Endometrial microvascular endothelial cells (primary cell): Measurements from ENCODE around the gene JTB. TPM values are rescaled to one million over a fixed set of nuclear protein-coding genes. Genes with fewer than 3 reads are reported as not detected.
"Not testable (repeated sequence)": the region's sequence is repeated elsewhere in the genome, so short reads cannot be mapped to it uniquely, and the experiment has no call there.

Experiments used
- in situ Hi-C: cut with HindIII; loops from 2 replicates; pipeline ENCODE4 v1.10.0; 2017; ENCODE audit warnings: low sequenced_read_pairs, low pct_unique_long_range_greater_than_20kb; ENCODE audit errors: inconsistent ontology term
- total RNA-seq: library from RNA; depleted of rRNA; stranded (reverse); fragments of >200 nt; gene quantifications from one replicate; pipeline ENCODE4 v1.2.3, GENCODE V29; 2015; ENCODE audit errors: inconsistent ontology term

Gene JTB
- 221 TPM for total RNA-seq

DNA sequence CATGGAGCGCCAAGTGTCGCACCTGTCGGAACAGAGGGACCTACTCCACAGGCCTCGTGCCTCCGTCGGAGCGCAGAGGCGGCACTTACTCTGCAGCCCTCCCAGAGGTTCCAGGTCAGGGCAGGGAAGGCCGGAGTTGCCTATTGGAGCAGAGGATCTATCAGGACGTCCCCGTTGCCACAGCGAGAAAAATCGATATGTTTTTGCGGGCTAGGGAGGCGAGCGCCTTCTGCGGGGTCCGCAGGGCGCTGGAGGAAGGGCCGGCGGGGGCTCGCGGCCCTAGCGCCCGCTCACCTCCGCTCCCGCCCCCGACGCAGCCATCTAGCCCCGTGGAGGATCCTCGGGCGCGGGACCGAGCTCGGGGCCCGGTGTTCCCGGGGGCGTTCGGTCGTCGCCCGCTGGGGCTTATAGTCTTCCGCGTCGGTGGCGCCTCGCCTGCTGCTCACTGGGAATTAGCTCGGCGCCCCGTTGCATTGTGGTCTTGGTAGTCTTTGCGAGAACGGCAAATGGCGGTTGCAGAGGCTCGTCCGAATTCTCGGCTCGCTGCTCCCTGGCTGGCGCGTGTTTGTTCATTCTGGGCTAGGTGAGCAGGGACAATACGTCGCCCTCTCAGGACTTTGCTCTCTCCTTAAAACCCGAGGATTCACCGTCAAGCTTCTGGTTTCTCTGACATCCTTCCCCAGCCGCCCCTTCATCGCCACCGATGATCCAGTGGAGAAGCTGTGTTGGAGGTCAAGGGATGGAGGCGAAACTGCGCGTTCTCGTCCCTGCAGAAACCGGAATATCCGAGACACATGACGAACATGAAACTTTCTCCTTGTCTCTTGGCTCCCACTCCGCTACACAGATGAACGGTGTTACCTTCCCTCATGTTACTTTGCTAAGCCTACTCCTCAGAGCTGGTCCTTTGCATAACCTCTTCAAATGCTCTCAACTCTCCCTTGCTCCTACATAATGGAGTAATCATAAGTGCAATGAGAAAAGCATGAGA, at the start of gene JTB:
Gene JTB (minus strand): TSS at position 425 of the 991 bp plus-strand sequence. CDS start 422 bp downstream, at position 3.
- in situ Hi-C loops: no loop called here

DNA sequence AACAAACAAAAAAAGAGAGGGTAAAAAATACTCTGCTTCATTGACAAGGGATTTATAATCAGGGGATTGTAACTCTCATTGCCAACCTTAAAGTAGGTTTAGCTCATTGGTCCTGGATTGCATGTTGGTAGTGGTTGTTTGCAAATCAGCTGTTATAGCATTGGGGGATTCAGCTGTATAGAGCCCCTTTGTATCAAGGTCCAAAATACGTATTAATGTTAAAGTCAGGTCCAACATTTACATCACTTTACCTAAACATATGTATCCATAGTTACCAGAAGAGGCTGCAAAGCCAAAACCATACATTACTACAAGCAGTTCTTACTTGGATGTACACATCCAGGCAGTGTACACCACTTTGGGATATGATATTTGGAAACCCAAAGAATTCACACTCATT, 42.5 kb upstream of the JTB start:
- in situ Hi-C loops: no loop called here

DNA sequence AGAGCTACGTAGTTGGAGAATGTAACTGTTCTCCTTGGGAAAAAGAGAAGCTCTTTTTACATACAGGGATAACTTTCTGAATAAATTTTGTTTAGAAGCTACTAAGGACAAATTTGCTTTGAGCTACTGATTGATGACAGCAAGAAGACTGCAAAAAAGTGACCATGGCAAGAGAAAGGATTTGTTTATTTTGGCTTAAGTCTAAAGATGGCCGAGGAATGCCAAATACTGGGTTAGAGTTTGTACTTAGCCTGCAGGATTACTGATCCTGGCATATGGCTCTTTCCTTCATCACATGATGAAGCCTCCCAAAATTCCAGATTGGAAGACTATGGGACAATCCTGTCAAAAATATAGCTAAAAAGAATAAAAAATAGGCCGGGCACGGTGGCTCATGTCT, 41.8 kb upstream of the JTB start:
- in situ Hi-C loops: no loop called here

DNA sequence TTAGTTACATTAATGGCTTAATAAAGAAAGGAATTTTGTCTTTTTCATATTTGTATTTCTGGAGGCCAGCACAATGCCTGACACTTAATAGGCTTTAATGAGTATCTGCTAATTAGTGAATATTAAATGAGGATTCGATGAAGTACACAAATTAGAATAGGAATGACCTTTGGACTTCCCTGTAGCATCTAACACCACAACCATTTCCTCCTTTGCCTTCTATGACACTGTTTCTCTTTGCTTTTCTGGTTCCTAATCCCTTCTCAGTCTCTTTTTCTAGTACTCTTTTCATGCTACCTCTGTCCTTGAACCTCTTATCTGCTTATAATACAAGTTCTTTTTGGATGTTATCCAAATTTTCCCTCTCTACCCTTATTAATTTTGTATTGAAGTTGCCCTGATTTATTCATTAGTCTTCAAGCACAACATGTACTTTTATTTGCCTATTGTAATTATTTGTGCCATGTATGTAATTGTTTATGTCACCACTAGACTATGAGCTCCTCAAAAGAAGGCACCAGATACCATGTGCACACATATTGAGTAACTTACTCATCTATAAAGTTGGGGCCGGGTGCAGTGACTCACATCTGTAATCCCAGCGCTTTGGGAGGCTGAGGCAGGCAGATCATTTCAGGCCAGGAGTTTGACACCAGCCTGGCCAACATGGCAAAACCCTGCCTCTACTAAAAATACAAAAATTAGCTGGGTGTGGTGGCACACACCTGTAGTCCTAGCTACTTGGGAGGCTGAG, 36.9 kb upstream of the JTB start:
- in situ Hi-C loops: no loop called here

DNA sequence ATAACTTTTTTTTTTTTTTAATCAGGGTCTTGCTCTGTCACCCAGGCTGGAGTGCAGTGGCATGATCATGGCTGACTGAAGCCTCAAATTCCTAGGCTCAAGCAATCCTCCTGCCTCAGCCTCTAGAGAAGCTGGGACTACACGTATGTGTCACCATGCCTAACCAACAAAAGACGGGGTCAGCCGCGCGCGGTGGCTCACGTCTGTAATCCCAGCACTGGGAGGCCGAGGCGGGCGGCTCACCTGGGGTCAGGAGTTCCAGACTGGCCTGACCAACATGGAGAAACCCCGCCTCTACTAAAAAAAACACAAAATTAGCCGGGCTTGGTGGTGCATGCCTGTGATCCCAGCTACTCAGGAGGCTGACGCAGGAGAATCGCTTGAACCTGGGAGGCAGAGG, 35.1 kb upstream of the JTB start:
- in situ Hi-C loops: not testable (repeated sequence)

DNA sequence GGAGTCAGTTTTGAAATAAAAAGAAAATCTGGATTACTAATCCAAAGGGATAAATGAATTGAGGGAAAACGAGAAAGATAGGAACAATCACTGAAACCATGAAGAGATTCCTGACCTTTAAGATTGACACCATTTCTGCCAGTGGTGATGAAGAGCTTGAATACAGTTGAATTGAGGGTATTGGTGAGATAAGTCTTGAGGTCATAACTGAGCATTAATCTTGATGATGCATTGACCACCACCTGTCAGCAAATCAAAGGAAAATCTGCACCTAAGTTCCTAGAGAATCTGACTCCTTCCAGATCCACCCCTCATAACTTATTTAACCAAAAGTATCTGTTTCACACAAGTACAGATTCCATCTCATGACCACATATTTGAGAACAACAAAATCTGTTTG, 34.7 kb upstream of the JTB start:
- in situ Hi-C loops: no loop called here

DNA sequence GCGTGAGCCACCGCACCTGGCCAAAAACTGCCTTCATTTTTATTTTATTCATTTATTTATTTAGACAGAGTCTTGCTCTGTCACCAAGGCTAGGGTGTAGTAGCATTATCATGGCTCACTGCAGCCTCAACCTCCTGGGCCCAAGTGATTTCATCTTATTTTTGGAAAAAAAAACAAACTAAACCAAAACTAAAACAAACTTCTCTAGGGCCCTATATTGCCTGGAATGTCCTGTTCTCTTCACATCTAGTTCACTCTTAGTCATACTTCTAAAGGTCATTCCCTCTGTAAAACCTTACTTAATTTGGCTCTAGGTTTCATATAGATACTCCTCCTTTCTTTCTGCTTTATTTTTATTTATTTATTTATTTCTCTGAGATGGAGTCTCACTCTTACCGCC, 28.7 kb upstream of the JTB start:
- in situ Hi-C loops: no loop called here

DNA sequence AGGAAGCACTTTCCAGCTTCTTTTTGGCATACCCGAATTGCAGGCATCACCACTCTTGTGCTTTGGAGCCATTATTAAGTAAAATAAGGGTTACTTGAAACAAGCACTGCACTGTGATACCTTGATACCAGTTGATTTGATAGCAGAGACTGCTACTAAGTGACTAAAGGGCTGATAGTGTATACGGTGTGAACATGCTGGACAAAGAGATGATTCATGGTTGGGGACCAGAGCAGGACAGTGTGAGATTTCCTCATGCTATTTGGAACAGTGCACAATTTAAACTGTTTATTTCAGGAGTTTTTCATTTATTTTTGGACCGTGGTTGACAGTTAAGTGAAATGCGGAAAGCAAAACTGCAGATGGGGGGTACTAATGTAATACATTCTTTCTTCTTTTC, 22.9 kb upstream of the JTB start:
- in situ Hi-C loops: no loop called here

DNA sequence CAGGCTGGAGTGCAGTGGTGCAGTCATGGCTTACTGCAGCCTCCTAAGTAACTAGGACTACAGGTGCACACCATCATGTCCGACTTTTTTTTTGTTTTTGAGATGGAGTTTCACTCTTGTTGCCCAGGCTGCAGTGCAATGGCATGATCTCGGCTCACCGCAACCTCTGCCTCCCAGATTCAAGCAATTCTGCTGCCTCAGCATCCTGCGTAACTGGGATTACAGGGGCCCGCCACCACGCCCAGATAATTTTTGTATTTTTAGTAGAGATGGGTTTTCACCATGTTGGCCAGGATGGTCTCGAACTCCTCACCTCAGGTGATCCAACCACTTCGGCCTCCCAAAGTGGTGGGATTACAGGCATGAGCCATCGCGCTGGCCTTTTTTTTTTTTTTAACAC, 19.4 kb upstream of the JTB start:
- in situ Hi-C loops: not testable (repeated sequence)

DNA sequence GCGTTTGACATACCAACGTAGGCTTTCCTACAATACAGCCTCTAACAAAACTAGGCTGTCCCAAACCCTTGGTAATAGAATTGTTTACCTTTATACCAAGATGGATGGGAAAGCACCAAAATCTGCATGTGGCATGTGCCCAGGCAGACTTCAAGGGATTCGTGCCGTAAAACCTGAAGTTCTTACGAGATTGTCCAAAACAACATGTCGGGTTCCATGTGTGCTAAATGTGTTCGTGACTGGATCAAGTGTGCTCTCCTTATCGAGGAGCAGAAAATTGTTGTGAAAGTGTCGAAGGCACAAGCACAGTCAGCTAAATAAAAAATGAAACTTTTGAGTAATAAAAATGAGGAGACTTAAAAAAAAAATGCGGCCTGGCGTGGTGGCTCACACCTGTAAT, 18.2 kb upstream of the JTB start:
- in situ Hi-C loops: no loop called here

DNA sequence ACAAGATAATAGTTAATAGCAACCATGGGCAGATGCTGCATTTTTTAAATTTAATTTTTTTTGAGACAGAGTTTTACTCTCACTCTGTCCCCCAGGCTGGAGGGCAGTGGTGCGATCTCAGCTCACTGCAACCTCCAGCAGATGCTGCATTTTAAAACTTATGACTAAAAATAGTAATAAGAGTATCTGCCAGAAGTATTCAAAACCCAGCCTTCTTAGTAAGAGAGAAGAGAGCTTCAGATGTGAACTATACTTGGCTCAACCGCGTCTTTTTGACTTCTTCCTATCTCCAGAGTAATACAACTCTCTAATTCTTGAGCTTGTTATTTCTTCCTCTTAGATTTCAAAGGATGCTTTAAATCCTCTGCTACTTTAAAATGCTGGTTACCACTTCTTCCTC, 17.7 kb upstream of the JTB start:
- in situ Hi-C loops: no loop called here

DNA sequence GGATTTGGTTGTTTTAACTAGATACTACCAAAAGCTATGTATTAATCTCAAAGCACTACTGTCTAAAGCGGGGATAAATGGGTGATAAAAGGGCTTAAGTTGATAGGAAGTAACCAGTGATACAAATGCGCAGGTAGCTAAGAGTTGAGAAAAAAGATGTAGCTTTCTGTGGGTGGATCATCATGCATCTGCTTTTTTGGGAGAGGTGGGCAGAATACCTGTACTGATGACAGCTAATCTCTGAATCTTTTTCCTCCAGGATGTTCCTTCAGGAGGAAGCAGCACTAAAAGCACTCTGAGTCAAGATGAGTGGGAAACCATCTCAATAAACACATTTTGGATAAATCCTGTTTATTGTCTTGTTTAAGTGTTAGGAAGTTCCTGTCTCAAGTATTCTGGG, 14.3 kb upstream of the JTB start:
- in situ Hi-C loops: no loop called here

DNA sequence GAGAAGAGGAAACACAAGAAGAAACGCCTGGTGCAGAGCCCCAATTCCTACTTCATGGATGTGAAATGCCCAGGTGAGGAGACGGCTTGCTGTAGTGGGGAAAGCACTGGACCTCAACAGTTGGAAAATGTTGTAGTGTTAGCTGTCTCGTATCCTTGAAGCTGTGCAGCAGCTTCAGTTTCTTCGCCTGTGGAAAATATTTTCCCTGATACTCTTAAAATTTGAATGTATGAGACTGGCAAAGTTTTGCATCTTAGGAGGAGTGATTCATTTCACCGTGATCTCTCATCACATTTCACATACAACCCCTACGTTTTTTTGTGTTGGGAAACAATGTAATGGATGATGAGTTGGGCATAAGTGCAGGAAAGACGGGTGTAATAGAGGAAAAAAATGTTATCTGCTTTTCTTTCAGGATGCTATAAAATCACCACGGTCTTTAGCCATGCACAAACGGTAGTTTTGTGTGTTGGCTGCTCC, 13.7 kb upstream of the JTB start:
- in situ Hi-C loops: no loop called here

DNA sequence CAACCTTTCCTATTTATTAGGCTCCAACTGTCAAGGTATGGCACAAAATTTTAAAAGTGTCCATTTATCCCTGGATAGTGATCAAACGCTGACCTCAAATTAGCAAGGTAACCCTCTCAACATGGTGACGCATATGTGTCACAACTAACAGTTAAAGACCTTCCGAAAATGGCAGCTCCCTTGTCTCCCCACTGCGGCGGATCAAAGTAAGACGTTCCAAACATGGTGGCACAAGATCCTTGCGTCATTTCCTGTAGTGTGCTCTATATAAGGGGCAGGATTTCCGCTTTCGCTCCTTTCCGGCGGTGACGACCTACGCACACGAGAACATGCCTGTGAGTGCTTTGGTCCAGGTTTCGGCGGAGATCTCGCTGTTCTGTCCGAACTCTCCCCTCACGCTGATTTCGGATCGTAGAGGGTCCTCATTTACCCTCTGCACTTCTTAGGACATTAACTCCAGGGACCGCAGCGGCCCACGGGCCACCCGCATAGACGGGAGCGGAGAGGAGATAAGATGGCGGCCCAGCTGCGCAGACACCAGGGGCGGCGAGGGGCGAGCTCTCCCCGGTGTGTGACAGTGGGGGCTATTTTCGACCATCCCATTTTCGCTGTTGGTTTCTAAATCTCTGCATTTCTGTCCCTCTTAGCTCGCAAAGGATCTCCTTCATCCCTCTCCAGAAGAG, 13.1 kb upstream of the JTB start, which contains the start of gene RPS27:
Gene RPS27 (plus strand): TSS at position 295 of the 683 bp plus-strand sequence. CDS start 35 bp downstream, at position 330.
- in situ Hi-C loops: no loop called here

DNA sequence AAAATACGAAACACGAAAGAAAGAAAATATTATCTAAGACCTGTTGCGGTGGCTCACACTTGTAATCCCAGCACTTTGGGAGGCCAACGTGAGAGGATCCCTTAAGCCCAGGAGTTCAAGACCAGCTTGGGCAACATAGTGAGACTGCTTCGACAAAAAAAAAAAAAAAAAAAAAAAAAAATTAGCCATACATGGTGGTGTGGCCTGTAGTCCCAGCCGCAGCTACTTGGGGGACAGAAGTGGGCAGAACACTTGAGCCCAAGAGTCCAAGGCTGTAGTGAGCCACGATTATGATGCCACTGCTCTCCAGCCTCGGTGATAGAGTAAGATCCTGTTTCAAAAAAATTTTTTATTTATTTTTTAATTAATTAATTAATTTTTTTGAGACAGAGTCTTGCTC, 10.1 kb upstream of the JTB start:
- in situ Hi-C loops: no loop called here

DNA sequence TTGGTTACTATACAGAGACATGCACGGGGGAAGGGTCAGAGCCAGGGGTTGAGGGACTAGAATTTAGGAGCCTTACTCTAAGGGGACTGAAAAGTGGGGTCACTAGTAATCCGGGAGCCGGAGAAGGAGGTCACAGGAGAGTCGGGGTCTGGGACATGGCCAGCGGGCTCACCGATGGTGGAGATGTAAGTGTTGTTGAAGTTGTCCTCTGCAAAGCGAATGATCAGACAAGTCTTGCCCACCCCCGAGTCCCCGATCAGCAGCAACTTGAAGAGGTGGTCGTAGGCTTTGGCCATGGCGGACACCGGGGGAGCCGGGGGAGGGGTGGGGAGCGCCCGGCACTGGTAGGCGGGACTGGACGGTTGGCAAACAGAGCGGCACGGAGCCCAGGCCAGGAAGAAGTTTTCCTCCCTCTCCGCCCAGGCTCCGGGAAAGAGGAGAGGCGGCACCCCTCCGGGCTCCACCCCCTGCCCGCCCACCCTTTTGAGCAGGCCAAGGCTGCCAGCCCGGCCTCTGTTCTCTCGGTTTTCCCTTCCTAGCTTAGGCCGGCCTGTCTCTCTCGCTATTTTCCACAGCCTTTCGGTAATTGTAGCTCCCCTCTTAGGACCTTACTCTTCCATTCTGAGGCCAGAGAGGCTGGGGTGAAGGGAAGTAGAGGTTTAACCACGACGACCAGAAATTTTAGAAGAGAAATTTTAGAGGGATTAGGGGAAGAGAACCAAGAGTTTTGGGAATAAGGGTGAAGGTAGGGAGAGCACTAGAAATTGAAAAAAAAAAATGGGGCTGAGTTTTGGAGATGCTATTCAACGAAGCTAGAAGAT, 8.7 kb upstream of the JTB start, which contains the start of gene RAB13:
Gene RAB13 (minus strand): TSS at position 399 of the 821 bp plus-strand sequence. CDS start 103 bp downstream, at position 296.
- in situ Hi-C loops: no loop called here

DNA sequence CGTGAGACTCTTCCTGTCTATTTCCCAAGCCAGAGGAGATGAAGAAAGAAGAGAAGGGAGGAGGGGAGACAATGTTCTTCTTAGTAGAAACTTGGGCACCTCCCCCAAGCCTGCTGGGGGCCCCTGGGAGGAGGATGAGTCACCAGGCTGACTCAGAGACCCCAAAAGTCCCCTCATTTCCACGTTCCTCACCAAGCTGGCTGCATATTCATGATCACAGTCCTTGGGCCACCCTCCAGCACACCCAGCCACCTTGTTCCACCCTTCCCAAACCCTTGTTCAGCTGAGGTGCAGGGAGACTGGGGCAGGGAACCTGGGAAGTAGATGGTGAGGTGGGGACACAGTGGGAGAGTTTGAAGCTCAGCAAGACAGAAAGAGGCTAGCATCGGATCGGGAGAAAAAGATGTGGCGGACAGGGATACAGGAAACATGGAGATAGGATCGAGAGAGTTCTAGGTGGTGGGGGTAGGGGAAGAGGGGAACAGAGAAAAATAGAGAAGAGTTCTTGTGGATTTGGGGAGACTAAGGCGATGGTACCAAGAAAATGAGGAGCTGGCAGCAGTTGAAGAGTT, 8.0 kb upstream of the JTB start:
- in situ Hi-C loops: no loop called here
